HUES6 (cell line): Measurements from ENCODE around the gene SMC4.

Experiments used
- H3K27ac ChIP-seq: 2 replicates; pipeline ENCODE4 v1.7.0; 2013; ENCODE audit warnings: low read depth, mild to moderate bottlenecking, low read length, inconsistent platforms
- H3K27me3 ChIP-seq: 2 replicates; pipeline ENCODE4 v1.6.1; 2013; ENCODE audit warnings: low read length; ENCODE audit not compliant: control insufficient read depth, insufficient read depth
- H3K36me3 ChIP-seq: 2 replicates; pipeline ENCODE4 v1.6.1; 2013; ENCODE audit warnings: low read length; ENCODE audit not compliant: control insufficient read depth, insufficient read depth
- H3K4me1 ChIP-seq: 2 replicates; pipeline ENCODE4 v1.6.1; 2013; ENCODE audit warnings: low read length; ENCODE audit not compliant: control insufficient read depth, insufficient read depth
- H3K4me3 ChIP-seq: 2 replicates; pipeline ENCODE4 v1.5.1; 2013; ENCODE audit warnings: low read depth, low read length
- H3K9ac ChIP-seq: one replicate; pipeline ENCODE4 v1.6.1; 2013; ENCODE audit warnings: mild to moderate bottlenecking, low read length
- H3K9me3 ChIP-seq: 2 replicates; pipeline ENCODE4 v1.6.1; 2013; ENCODE audit warnings: low read depth, low read length; ENCODE audit not compliant: control insufficient read depth, insufficient read depth

The SMC4 gene

DNA sequence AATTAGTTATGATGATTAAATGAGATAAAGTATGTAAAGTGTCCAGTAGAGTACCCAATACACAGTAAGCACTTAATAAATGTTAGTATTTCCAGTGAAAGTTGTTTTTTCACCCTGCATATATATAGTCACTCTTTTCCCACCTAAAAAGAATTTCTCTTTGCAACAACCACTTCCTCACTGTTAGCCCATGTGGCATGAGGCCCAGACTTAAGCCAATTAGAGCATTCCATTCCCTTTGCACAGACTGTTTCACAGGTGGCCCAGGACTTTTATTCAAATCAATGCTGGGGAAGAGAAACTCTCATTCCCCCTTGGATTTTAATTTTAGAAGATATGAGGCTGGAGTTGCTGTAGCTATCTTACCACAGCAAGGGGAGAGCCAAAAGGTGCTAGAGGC is 4.2 kb upstream of the SMC4 start:
- peaks cover 4% of the 10 kb centered on the region; the same call in 1 of the 2 replicates for H3K36me3 ChIP-seq
- H3K4me3 ChIP-seq: no peak overlapping the region
- H3K9me3 ChIP-seq: no peaks in the 10 kb centered on the region
- no peak overlapping the region for H3K27ac ChIP-seq
- no peaks in the 10 kb centered on the region for H3K4me1 ChIP-seq
- no peak overlapping the region for H3K9ac ChIP-seq
- H3K27me3 ChIP-seq: no peaks in the 10 kb centered on the region

DNA sequence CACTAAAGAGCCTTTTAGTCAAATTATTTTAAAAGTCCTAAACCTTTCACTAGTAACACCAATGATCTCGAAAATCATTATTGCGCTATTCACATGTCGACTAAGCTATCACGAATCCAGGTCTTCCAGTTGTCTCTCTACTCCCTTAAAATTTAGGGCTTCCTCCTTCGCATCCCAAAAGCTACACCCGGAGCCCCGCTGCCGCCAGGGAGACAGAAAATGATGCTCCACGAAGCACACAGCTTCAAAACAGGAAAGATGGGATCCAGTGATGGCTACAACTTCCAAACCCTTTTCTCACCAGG is 678 bp upstream of the SMC4 start:
- Histone ChIP-seq H3K9me3 (no peaks in the 10 kb centered on the region), H3K27ac (peak overlapping the region; percentile 67), H3K4me3 (peak overlapping the region; percentile 91), H3K27me3 (no peaks in the 10 kb centered on the region), H3K9ac (peak overlapping the region; percentile 98), H3K4me1 (peaks cover 8% of the 10 kb centered on the region; the same call in 1 of the 2 replicates), H3K36me3 (peaks cover 16% of the 10 kb centered on the region; the same call in 1 of the 2 replicates)

DNA sequence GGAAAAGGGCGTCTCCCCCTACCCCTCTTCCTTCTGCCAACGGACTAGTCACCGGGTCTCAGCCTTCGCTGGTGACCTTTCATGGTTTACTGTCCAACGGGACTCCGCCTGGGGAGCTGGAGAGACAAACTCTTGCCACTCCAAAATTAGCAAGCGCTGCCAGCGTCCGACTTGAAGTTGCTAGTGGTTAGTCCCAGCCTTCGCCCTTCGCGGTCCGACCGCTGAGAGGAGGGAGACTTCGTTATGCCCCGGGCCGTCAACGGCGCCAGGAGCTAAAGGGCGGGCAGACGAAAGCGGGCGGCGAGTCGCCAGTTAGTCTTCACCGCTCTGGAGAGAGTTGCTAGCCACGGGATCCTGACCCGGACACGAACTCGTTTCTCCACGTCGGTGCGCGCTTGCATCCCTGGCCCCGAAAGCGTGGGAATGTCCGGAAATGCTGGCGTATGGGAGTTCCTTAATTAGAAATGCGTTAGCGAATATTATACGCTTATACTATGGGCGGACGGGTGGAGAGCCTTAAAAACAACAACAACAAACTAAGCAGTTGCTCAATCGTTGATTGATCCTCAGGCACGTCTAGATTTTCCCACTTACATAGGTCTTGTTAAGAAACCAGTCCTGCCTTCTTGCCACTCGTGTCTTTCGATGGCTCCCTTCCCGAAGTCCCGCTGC is 716 bp downstream of the SMC4 start:
- Histone ChIP-seq H3K36me3 (peaks cover 28% of the 10 kb centered on the region), H3K4me3 (peak overlapping the region; percentile 91), H3K9ac (peak overlapping the region; percentile 98), H3K27ac (peak overlapping the region; percentile 67), H3K9me3 (no peaks in the 10 kb centered on the region), H3K27me3 (no peaks in the 10 kb centered on the region), H3K4me1 (peaks cover 8% of the 10 kb centered on the region; the same call in 1 of the 2 replicates)

GRCh38 chr3:160400702-160401150 is 1.3 kb downstream of the SMC4 start:
- Histone ChIP-seq H3K36me3 (peaks cover 33% of the 10 kb centered on the region), H3K4me3 (peak overlapping the region; percentile 91), H3K27me3 (no peaks in the 10 kb centered on the region), H3K9me3 (no peaks in the 10 kb centered on the region), H3K9ac (peak overlapping the region; percentile 98), H3K27ac (peak overlapping the region; percentile 44; the same call in 1 of the 2 replicates), H3K4me1 (peaks cover 8% of the 10 kb centered on the region; the same call in 1 of the 2 replicates)

DNA sequence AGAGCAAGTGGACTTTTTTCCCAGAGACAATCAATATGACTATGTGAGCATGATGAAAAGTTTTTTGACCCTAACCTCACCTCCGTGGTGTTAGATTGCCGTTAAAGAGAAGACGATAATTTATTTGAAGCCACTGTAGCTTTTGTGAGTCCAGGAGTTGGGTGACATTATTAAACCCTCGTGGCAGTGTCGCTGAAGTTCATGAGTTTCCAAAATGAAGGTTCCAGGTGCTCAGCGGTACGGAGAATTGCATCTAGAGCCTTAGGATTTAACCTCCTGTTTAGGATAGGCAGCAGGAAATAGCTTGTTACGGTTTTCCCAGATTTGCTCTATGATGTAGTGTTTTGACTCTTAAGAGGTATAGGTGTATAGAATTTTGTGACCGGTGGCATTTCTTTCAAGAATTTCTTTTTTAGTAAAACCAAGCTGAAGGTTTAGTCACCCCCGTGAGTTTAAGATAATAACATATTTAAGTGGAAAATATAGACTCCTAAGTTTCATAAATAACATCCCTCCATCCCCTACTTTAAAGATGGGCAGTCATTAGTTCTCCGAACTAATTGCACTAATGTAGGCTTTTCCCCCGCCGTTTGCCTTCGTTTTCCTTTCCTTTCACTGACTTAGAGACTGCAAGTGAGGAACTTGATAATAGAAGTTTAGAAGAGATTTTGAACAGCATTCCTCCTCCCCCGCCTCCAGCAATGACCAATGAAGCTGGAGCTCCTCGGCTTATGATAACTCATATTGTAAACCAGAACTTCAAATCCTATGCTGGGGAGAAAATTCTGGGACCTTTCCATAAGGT is 2.0 kb downstream of the SMC4 start:
- Histone ChIP-seq H3K36me3 (peaks cover 41% of the 10 kb centered on the region), H3K9me3 (no peaks in the 10 kb centered on the region), H3K27ac (no peak overlapping the region), H3K4me3 (peak overlapping the region; percentile 91), H3K27me3 (no peaks in the 10 kb centered on the region), H3K9ac (peak overlapping the region; percentile 98), H3K4me1 (peaks cover 8% of the 10 kb centered on the region; the same call in 1 of the 2 replicates)

- peaks cover 50% of the 10 kb centered on the region for H3K36me3 ChIP-seq
Measured at GRCh38 chr3:160402221-160403027, 3.0 kb downstream of the SMC4 start.

GRCh38 chr3:160403028-160403545 is 3.6 kb downstream of the SMC4 start:
- Histone ChIP-seq H3K9me3 (no peaks in the 10 kb centered on the region), H3K36me3 (peaks cover 56% of the 10 kb centered on the region), H3K4me1 (peaks cover 8% of the 10 kb centered on the region; the same call in 1 of the 2 replicates), H3K4me3 (peak overlapping the region; percentile 91), H3K27ac (no peak overlapping the region), H3K27me3 (no peaks in the 10 kb centered on the region), H3K9ac (no peak overlapping the region)

More at GRCh38 chr3:160402221-160403027, 3.0 kb downstream of the SMC4 start:
- Histone ChIP-seq H3K9me3 (no peaks in the 10 kb centered on the region), H3K27me3 (no peaks in the 10 kb centered on the region), H3K4me1 (peaks cover 8% of the 10 kb centered on the region; the same call in 1 of the 2 replicates), H3K4me3 (peak overlapping the region; percentile 91), H3K9ac (peak overlapping the region; percentile 13), H3K27ac (no peak overlapping the region)

- Histone ChIP-seq H3K36me3 (peaks cover 63% of the 10 kb centered on the region), H3K27me3 (no peaks in the 10 kb centered on the region), H3K4me1 (peaks cover 8% of the 10 kb centered on the region; the same call in 1 of the 2 replicates), H3K4me3 (peak overlapping the region; percentile 7; the same call in 1 of the 2 replicates), H3K9ac (no peak overlapping the region), H3K27ac (no peak overlapping the region), H3K9me3 (no peaks in the 10 kb centered on the region)
Measured at GRCh38 chr3:160403796-160404470, 4.5 kb downstream of the SMC4 start.

DNA sequence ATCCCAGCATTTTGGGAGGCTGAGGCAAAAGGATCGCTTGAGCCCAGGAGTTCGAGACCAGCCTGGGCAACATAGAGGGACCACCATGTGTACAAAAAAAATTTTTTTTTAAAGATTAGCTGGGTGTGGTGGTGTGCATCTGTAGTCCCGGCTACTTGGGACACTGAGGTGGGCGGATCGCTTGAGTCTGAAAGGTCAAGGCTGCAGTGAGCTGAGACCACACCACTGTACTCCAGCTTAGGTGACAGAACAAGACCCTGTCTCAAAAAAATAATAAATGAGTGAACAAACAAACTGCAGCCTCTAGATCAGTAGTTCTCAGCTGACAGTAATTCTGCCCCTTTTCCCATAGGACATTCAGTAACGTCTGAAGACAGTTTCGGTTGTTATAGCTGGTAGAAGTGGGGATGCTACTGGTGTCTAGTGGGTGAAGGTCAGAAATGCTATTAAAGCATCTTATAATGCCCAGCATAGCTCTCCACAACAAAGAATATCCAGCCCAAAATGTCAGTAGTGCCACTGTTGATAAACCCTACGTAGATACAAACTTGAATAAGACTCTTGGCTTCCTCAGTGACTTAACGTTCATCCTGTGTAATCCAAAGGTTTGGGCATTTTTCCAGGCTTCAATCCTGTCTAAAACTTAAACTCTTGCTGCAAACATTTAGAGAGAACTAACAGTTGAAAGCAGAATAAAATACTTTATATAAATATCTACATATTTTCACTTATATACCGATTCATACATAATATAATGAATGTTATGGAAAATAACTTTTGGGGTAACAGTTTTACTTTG is 10.6 kb downstream of the SMC4 start:
- no peaks in the 10 kb centered on the region for H3K27me3 ChIP-seq
- H3K27ac ChIP-seq: no peak overlapping the region
- H3K9me3 ChIP-seq: no peaks in the 10 kb centered on the region
- no peaks in the 10 kb centered on the region for H3K4me1 ChIP-seq
- H3K9ac ChIP-seq: no peak overlapping the region
- peaks cover 91% of the 10 kb centered on the region for H3K36me3 ChIP-seq
- no peak overlapping the region for H3K4me3 ChIP-seq
